ENCODE data around the gene SGMS2. TPM values are rescaled to one million over a fixed set of nuclear protein-coding genes. Genes with fewer than 3 reads are reported as not detected.

The SGMS2 gene
- total and polyA plus RNA-seq, 4 donors = 7.3 to 41.7 (median 14.1) TPM

GRCh38 chr4:107825072-107825824, 516 bp downstream of the SGMS2 start:
- peaks cover 0 to 22% (median 7%) of the 10 kb centered on the region in 4 donors for H3K4me1 ChIP-seq (ENCODE audit: control insufficient read depth in 4 of 4, insufficient read depth in 4 of 4, low read length in 3 of 4)
- H3K4me3 ChIP-seq (ENCODE audit: low read depth in 1 of 3, low read length in 3 of 3) = peak overlapping the region; percentile 84 to 88 (median 85)
- H3K27ac ChIP-seq (ENCODE audit: low read depth in 1 of 2, low read length in 2 of 2) = peak overlapping the region; percentile 98 to 99
- no peaks in the 10 kb centered on the region for H3K36me3 ChIP-seq (ENCODE audit: control insufficient read depth in 4 of 4, insufficient read depth in 3 of 4, low read depth in 1 of 4, low read length in 3 of 4)
- DNase-seq (ENCODE audit: low spot score) = peak; percentile 39
- H3K27me3 ChIP-seq (ENCODE audit: control insufficient read depth in 4 of 4, insufficient read depth in 4 of 4, low read length in 3 of 4) = no peaks in the 10 kb centered on the region
- WGBS = 1% methylated on average over 39 of the region's 39 CpGs
- TF ChIP-seq RAD21 (IDR thresholded peaks at IDR 0.05) (no peak), RXRA (IDR thresholded peaks at IDR 0.05) (peak in 1 of 2 donors; percentile 11), HNF4A (conservative IDR thresholded peaks at IDR 0.05) (peak; percentile 46 to 49)
- peak overlapping the region; percentile 76 to 79 for H3K9ac ChIP-seq (ENCODE audit: low read depth in 1 of 2, low read length in 2 of 2)
- no peaks in the 10 kb centered on the region for H3K9me3 ChIP-seq (ENCODE audit: control insufficient read depth in 4 of 4, low read length in 3 of 4)

GRCh38 chr4:107826421-107826980, 1.8 kb downstream of the SGMS2 start:
- no peaks in the 10 kb centered on the region for H3K36me3 ChIP-seq (ENCODE audit: control insufficient read depth in 4 of 4, insufficient read depth in 3 of 4, low read depth in 1 of 4, low read length in 3 of 4)
- no peak for DNase-seq (ENCODE audit: low spot score)
- H3K27me3 ChIP-seq (ENCODE audit: control insufficient read depth in 4 of 4, insufficient read depth in 4 of 4, low read length in 3 of 4) = no peaks in the 10 kb centered on the region
- WGBS = 27% methylated on average over 5 of the region's 5 CpGs
- H3K9ac ChIP-seq (ENCODE audit: low read depth in 1 of 2, low read length in 2 of 2) = peak overlapping the region; percentile 37 to 79
- no peak for TF ChIP-seq CTCF (IDR thresholded peaks at IDR 0.05; ENCODE audit: low read depth, low read length, missing input control)
- peak; percentile 15 for TF ChIP-seq MAX (IDR thresholded peaks at IDR 0.05)
- TF ChIP-seq JUND (IDR thresholded peaks at IDR 0.05) = no peak
- TF ChIP-seq YY1 (IDR thresholded peaks at IDR 0.05) = peak; percentile 77
- peak in 1 of 2 donors; percentile 14 for TF ChIP-seq HNF4A (conservative IDR thresholded peaks at IDR 0.05)
- TF ChIP-seq TAF1 (conservative IDR thresholded peaks at IDR 0.05) = peak; percentile 58
- TF ChIP-seq SP1 (IDR thresholded peaks at IDR 0.05) = peak; percentile 10
- H3K4me1 ChIP-seq (ENCODE audit: control insufficient read depth in 4 of 4, insufficient read depth in 4 of 4, low read length in 3 of 4) = peaks cover 0 to 22% (median 7%) of the 10 kb centered on the region in 4 donors
- peak overlapping the region; percentile 98 to 99 for H3K27ac ChIP-seq (ENCODE audit: low read depth in 1 of 2, low read length in 2 of 2)
- no peaks in the 10 kb centered on the region for H3K9me3 ChIP-seq (ENCODE audit: control insufficient read depth in 4 of 4, low read length in 3 of 4)
- H3K4me3 ChIP-seq (ENCODE audit: low read depth in 1 of 3, low read length in 3 of 3) = peak overlapping the region; percentile 84 to 88 (median 85)

- Histone ChIP-seq H3K4me1 (ENCODE audit: control insufficient read depth in 4 of 4, insufficient read depth in 4 of 4, low read length in 3 of 4) (peaks cover 0 to 22% (median 7%) of the 10 kb centered on the region in 4 donors), H3K4me3 (ENCODE audit: low read depth in 1 of 3, low read length in 3 of 3) (no peak overlapping the region), H3K9ac (ENCODE audit: low read depth in 1 of 2, low read length in 2 of 2) (no peak overlapping the region), H3K9me3 (ENCODE audit: control insufficient read depth in 4 of 4, low read length in 3 of 4) (no peaks in the 10 kb centered on the region), H3K27me3 (ENCODE audit: control insufficient read depth in 4 of 4, insufficient read depth in 4 of 4, low read length in 3 of 4) (no peaks in the 10 kb centered on the region), H3K36me3 (ENCODE audit: control insufficient read depth in 4 of 4, insufficient read depth in 3 of 4, low read depth in 1 of 4, low read length in 3 of 4) (no peaks in the 10 kb centered on the region), H3K27ac (ENCODE audit: low read depth in 1 of 2, low read length in 2 of 2) (no peak overlapping the region)
- DNase-seq (ENCODE audit: low spot score) = no peak
- TF ChIP-seq HNF4G (IDR thresholded peaks at IDR 0.05) = no peak
- TF ChIP-seq MAX (IDR thresholded peaks at IDR 0.05) = no peak
- no peak for TF ChIP-seq EGR1 (IDR thresholded peaks at IDR 0.05; ENCODE audit: low read depth in 2 of 2)
- TF ChIP-seq TAF1 (conservative IDR thresholded peaks at IDR 0.05) = no peak
- TF ChIP-seq FOXA2 (IDR thresholded peaks at IDR 0.05) = no peak
- no peak for TF ChIP-seq SP1 (IDR thresholded peaks at IDR 0.05)
- WGBS = 85% methylated on average over 6 of the region's 6 CpGs
These were observed 3.8 kb downstream of the SGMS2 start for GRCh38 chr4:107828315-107829090.
